ENCODE results near the gene NARS2.

Gene NARS2

DNA sequence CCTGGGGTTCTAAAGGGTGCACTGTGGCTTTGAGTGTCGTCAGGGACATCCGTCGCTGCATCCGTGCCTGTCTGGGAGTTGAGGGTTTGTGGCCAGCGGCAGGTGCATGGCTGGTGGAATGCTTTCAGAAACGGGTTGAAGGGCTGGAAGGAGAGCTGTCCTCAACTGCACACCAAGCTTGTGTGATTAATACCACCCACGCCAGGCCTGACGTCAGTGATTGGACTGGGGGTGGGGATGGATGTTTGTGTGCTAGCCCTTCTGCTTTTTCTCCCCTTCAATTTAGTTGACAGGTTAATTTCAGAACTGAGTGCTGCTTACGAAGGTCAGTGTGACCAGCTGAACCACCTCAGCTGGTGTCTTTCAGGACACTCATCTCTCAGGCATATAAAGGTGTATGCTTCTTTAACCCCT is 153.9 kb downstream of the NARS2 start:
- intact Hi-C loops (cut with DNase I) = loop anchor here (1.0 to 5.0 kb wide), 2 partner anchors 141 to 194 kb away; no protein-coding TSS in a partner anchor
- DNase-seq = peak in 3 of 10 donors; percentile 28 to 85 (median 62)

DNA sequence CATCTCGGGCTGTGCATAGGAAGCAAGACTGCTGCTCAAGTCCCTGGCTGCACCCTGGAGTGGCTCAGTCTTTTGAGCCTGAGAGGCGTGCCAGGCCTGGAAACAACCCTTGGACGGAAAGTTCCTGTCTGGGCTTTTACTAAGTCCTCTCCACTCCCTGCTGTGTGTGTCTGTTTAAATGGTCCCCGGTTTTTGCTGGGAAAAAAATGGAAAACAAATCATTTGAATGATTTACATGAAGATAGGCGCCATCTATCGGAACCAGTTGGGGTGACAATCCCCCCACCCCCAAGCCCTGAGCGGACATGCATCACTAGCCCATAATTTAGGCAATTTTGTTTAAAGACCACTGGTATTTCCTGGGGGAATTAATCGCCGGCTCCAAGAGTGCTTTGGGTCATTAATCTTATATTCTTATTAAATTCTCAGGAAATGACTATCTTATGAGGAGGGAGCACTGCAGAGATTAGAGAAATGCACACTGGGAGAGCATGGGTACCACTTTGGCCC is 154.4 kb downstream of the NARS2 start:
- intact Hi-C loops (cut with DNase I) = loop anchor here (1.0 to 5.0 kb wide), 2 partner anchors 142 to 193 kb away; no protein-coding TSS in a partner anchor
- peak; percentile 45 to 96 (median 80) for DNase-seq

DNA sequence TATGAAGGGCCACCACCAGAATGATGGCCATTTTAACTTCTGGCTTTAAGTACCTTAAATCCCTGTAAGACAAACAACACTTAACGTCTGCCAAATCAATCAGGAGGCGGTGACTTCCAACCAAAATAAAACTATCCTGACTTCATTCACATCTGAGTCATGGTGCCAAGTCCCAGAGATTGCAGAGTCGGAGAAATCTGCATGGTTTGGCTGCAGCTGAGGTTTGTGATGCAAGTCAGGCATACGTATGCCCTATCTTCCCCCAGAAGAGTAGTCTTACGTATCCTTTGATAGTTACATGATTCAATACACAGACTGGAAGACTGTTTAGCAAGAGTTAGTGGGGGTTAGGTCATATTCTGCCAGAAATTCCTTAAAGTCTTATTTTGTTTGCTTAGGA is 155.3 kb downstream of the NARS2 start:
- peak in 1 of 10 donors; percentile 25 for DNase-seq
- intact Hi-C loops (cut with DNase I) = loop anchor here (5.0 kb wide), 2 partner anchors 67 to 153 kb away; partner anchors contain the start of gene NARS2

DNA sequence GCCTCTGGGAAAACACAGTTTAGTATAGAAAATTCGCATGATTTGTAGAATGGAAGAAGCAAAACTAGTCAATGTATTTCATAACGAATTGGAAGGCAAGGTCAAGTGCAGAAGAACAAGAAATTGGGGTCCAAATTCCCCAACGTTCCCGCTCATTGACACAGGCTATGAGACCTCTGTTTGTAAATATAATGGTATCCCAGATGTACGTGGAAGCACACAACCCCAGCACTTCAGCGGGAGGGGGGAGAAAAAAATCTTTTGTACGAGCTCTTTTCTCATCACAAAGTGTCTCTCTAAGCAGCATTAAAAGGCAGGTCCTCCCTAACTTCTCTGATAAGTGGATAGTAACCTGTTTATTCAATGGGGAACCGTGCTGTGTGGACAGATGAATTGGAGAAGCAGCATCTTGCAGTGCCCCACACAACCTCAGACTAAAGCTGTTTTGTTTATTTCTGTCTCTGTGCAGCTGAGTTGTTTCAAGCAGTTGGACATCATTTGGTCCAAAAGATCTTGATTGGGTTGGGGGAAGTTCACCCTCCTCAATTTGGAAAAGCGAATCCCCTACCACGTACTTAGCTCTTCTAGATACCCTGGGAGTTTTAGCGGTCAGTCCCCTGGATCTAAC is 156.0 kb downstream of the NARS2 start:
- intact Hi-C loops (cut with DNase I) = loop anchor here (5.0 kb wide), 2 partner anchors 66 to 154 kb away; partner anchors contain the start of gene NARS2
- DNase-seq = no peak

DNA sequence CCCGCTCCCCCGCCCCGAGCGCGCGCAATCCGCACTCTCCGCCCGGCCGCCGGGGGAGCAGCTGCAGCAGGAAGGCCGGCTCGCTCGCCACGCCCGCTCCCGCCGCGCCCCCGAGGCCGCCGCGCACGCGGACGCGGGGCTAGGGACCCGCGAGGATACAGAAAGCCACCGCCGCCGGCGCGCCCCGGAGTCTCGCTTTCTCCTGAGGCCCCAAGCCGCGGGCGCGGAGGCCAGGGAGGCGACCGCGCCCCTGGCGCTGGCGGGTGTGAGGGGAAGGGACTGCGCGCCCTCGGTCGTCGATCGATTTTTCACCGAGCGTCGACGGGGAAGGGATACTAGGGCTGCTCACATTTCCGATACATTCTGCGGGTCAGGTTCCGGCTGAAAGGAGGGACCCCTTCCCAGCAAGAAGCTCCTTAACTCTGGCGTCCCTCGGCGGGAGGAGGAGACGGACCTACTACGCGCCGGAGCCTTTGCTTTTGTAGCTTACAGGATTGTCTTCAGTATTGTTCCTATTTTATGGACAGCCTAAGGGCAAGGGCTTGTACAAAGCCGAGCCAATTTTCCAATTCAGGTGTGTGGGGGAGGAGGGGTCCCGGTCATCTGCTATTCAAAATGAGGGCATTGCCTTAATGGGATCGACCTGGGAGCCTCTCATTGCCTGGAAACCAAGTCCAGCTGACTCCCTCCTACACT is 156.6 kb downstream of the NARS2 start:
- intact Hi-C loops (cut with DNase I) = loop anchor here (5.0 kb wide), 2 partner anchors 66 to 154 kb away; partner anchors contain the start of gene NARS2

DNA sequence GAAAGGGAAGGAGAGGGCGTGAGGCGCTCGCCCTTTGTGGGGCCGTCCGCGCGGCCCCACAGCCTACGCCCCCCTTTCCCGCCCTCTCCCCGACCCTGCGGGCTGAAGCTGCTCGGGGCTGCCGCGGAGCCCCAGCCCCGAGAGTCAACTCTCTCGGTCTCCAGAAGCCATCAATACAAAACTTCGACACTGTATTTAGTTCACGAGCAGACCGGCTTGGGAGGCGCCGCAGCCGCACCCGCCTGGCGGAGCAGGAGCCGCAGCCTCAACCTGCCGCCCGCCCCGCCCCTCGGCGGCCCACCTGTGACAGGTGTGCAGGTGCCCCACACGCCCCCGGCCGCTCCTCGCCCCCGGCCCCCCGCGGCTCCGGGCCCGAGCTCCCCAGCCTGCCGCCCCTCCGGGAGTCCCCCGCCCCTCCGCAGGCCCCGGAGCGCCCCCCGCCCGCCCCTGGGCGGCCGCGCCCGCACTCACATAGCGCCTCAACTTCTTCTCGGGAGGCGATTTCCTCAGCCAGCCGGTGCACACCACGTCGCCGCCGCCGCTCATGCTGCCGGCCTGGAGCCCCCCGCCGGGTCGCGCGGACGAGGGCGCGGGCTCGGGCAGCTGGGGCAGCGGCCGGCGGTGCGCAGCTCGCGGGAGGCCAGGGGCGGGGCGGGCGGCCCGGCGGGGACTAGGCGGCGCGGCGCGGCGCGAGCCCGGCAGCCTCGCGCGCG is 157.3 kb downstream of the NARS2 start, which contains the start of gene GAB2:
Gene GAB2, minus strand, starts transcription at position 646 of the 713 bp plus-strand sequence. Its CDS starts 100 bp downstream, at position 546.
- intact Hi-C loops (cut with DNase I) = loop anchor here (5.0 kb wide), 2 partner anchors 65 to 155 kb away; partner anchors contain the start of gene NARS2
- peak in 3 of 10 donors; percentile 7 to 87 (median 66) for DNase-seq

More for the DNA sequence above, 156.6 kb downstream of the NARS2 start:
- peak; percentile 66 to 98 (median 84) for DNase-seq

DNA sequence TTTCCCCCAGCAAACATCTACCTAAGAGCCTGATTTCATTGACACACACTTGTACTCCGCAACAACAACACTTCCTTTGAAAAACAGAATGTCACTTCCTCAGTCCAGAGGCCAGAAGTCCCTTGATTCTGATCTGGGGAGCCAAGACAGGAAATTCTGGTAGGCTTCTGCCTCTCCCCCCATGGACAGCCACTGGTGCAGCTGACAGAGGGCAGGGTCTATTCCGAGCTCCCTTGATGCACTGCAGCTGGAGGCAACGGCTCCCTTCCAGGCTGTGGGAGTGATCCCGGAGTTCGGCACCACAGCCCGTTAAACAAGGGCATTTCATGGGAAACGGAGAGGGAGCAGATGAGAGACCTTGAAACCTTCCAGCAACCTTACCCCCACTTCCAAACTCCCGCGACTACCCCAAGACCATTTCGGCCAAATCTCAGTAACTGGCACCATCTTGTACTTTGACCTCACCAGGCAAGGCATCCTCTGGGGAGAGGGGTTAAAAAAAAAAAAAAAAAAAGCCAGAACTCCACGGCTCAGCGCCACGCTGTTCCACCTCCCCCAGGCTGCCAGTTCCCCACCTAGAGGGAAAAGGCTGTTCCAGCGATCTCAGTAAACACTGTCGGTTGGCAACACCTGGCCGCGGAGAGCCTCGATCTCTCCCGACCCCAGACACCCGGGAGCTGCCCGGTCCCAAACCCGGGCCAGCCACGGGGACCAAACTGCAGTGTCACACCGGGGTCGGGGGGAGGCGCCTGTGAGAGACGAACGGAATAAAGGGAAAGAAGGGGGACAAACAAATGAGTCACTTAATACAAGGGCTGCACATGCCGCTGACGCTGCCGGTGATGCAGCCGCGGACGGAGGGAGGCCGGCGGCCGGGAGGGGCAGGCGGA is 158.1 kb downstream of the NARS2 start:
- peak; percentile 69 to 97 (median 85) for DNase-seq
- intact Hi-C loops (cut with DNase I) = loop anchor here (5.0 kb wide), 2 partner anchors 64 to 156 kb away; partner anchors contain the start of gene NARS2

DNA sequence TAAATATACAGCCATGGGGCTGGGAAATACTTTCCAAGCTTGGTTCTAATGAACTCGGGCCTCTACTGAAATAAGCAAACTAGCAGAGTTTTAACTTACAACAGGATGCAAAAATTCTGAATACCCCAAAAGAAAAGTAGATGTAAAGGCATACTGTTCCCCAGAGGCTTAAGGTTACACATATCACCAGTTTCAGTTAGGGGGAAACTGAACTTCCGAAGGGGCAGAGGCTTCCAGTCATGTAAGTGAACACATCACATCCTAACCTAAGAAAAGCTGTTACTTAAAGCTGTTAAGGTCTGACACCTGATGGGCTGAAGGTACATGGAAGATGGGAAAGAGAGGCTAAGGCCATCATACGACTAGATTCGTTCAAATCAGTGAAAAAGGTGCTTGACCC is 159.3 kb downstream of the NARS2 start:
- intact Hi-C loops (cut with DNase I) = loop anchor here (5.0 kb wide), 2 partner anchors 63 to 157 kb away; partner anchors contain the start of gene NARS2
- DNase-seq = no peak

DNA sequence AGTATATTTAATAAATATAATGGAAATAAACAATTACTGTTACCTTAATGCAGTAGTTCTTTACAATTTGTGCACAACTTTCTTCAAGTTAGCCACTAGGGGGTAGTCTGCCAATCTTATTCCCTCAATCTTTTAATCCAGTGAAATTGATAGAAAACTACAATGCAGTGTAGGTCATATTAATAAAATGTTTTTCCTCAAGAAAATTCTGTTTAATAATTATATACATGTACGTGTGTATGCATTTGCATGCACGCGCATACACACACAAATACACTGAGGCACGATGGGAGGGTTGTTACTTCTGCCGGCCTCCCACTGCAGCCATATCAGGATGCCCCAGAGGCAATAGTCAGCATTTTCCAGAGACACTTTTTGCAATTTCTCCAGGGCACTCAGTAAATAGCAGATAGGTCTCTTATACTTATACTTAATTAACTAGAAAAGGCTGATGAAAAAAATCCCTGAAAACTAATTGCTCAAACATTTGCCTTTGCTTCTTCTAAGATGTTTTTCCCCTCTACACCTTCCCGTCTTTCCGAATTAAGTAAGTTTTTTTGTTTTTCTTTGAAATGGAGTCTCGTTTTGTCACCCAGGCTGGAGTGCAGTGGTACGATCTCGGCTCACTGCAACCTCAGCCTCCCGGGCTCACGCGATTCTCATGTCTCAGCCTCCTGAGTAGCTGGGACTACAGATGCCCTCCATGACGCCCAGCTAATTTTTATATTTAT is 160.2 kb downstream of the NARS2 start:
- DNase-seq = no peak
- intact Hi-C loops (cut with DNase I) = loop anchor here (5.0 kb wide), 2 partner anchors 62 to 158 kb away; partner anchors contain the start of gene NARS2

DNA sequence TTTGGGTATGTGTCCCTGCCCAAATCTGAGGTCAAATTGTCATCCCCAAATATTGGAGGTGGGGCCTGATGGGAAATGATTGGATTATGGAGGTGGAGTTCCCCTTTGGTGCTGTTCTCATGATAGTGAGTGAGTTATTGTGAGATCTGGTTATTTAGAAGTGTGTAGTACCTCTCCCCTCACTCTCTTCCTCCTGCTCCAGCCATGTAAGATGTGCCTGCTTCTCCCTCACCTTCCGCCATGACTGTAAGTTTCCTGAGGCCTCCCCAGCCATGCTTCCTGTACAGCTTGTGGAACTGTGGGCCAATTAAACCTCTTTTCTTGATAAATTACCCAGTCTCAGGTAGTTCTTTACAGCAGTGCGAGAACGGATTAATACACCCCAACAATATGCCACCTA is 166.0 kb downstream of the NARS2 start:
- DNase-seq = no peak
- intact Hi-C loops (cut with DNase I) = no loop called here

DNA sequence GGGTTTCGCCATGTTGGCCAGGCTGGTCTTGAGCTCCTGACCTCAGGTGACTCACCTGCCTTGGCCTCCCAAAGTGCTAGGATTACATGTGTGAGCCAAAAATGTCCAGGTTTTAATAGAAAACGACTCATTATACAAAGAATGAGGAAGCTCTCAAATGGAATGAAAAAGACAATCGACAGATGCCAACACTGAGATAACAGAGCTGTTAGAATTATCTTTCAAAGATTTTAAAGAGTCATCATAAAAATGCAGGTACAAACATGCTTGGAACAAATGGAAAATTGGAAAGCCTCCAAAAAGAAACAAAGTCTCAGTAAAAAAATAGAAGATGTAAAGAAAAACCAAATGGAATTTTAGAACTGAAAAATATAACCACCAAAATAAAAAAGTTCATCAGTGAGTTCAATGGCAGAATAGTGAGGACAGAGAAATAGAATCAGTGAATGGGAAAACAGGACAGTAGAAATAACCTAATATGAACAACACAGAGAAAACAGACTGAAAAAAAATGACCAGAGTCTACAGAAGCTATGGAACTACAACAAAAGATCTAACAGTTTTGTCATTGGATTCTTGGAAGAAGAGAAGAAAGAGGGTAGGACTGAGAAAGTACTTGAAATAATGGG is 168.0 kb downstream of the NARS2 start:
- intact Hi-C loops (cut with DNase I) = no loop called here
- no peak for DNase-seq

DNA sequence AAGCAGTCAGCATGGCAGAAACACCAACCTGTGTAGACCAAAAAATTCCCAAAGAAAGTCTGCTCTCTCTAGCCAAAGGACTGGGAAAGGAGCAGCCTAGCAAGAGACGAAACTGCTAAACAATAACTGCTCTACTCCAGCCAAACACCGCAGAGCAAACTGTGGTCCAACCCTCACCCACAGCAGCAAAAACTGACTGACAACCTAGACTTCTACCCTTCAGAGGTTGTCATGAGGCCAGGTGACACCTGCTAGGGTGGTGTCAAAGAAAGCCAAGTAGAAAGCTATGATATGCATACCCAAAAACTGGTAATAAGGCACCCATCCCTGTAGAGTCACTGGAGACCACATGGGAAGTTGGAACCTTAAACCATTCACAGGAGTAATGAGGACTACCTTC is 168.9 kb downstream of the NARS2 start:
- intact Hi-C loops (cut with DNase I) = no loop called here
- DNase-seq = no peak

DNA sequence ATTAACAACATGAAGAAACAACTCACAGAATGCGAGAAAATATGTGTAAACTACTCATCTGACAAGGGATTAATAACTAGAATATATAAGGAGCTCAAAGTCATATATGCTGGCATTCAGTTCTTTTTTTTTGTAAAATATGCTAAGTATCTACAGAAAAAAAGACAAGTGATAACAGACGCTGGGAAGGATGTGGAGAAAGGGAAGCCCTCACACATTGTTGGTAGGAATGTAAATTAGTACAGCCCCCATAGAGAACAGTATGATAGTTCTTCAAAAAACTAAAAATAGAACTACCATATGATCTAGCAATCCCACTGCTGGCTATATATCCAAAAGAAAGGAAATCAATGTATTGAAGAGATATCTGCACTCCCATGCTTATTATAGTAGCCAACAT is 170.9 kb downstream of the NARS2 start:
- intact Hi-C loops (cut with DNase I) = no loop called here
- DNase-seq = no peak

DNA sequence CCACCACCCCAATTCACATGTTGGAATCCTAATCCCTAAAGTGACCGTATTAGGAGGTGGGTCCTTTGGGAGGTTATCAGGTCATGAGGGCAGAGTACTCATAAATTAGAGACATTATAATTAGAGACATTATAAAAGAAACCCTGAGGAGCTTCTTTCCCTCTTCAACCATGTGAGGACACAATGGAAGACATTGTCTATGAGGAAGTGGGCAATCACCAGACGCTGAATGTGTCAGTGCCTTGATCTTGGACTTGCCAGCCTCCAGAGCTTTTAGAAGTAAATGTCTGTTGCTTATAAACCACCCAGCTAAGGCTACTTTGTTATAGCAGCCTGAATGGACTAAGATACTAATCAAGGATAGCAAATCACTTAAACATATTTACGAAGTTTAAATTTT is 171.8 kb downstream of the NARS2 start:
- intact Hi-C loops (cut with DNase I) = no loop called here
- DNase-seq = no peak

DNA sequence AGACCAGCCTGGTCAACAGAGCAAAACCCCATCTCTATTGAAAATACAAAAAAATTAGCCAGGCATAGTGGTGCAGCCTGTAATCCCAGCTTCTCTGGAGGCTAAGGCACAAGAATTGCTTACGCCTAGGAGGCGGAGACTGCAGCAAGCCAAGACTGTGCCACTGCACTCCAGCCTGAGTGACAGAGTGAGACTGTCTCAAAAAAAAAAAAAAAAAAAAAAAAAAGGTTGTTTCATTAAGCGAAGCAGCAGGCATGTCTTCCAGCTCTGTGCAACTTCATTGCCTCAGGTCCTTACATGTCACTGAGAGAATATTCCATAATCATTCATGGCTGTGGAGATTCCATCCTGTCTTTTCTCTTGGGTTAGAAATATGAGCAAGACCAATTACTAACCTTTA is 174.0 kb downstream of the NARS2 start:
- no peak for DNase-seq
- intact Hi-C loops (cut with DNase I) = no loop called here

DNA sequence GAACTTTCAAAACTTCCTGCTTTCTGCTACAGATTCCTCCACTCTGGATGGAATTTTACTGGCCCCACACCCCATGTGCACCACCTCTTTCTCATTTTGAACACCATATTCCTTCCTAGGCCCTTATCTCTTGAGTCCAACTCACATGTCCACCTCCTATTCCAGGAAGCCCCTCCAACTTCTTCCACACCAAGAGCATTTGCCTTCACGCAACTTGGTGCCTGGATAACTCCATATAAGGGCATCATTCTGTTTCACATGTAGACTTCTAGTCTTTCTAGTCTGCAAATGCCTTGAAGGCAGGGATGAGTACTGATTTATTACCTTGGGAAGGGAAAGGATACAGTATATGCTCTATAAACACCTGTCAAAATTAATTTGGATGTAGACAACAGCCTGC is 174.5 kb downstream of the NARS2 start:
- intact Hi-C loops (cut with DNase I) = no loop called here
- no peak for DNase-seq

DNA sequence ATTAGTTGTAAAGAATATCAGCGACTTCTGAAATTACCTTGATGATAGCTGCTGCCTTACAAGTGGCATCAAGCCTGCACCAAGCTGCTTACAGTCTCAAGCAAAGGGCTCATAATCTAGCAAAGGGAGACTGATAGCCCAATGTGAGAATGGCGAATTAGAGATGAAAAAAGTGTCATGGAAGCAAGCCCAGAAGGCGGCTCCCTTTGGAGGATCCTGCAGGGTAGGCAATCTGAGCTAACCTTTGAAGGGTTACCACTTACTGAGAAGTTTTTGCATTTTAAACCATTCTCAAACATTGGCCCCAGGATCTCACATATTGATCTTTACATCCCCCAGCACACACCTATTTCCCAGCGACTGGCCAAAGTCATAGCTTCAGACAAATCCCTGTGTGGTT is 175.5 kb downstream of the NARS2 start:
- DNase-seq = no peak
- intact Hi-C loops (cut with DNase I) = no loop called here

DNA sequence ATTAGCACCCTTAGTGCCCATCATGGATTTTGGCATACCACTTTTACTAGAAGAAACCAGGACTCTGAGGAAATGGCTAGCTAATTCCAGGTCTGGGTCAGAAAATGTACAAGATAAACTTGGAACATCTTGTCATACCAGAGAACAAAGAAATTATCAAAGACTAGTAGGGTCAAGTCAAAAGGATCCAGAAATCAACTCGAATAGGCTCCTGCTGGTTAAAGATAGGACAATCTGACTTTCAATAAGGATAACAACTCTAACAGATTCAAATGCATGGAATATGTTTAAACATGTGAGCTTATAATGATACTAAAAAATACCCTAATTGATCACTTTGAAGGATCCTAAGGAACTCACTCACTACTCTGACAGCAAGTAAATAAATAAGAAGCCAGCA is 175.9 kb downstream of the NARS2 start:
- intact Hi-C loops (cut with DNase I) = no loop called here

More for the DNA sequence above, 175.9 kb downstream of the NARS2 start:
- DNase-seq = no peak

All from posterior cingulate gyrus (tissue), 11 donors.